Measurements from ENCODE around the gene BBOX1. TPM values are rescaled to one million over a fixed set of nuclear protein-coding genes. Genes with fewer than 3 reads are reported as not detected.
"Not testable (repeated sequence)": the region's sequence is repeated elsewhere in the genome, so short reads cannot be mapped to it uniquely, and the experiment has no call there.

Gene BBOX1
- polyA plus RNA-seq, 1 experiment = not detected

DNA sequence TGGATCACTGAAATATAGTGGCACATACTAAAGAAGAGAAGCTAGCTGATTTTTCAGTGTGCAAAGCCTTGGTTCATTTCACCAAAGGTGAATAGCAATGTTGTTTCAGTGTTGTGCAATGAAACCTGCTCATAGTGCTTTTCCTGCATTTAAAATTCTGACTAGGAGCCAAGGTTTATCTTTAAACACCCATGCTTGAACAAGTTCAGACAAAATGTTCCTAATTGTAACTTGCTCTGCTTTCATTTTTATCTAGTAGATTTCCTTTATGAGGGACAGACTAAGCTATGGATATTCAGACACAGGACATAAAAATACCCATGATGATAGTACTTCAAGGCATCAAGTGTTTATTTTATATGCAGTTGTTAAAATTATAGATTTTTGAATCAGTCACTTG, 47.7 kb downstream of the BBOX1 start:
- no peaks in the 10 kb centered on the region for H3K36me3 ChIP-seq (ENCODE audit: control insufficient read depth, insufficient read depth, low read length)
- no peak overlapping the region for H3K4me3 ChIP-seq (ENCODE audit: low read depth, low read length)
- TF ChIP-seq, protein P1, sequence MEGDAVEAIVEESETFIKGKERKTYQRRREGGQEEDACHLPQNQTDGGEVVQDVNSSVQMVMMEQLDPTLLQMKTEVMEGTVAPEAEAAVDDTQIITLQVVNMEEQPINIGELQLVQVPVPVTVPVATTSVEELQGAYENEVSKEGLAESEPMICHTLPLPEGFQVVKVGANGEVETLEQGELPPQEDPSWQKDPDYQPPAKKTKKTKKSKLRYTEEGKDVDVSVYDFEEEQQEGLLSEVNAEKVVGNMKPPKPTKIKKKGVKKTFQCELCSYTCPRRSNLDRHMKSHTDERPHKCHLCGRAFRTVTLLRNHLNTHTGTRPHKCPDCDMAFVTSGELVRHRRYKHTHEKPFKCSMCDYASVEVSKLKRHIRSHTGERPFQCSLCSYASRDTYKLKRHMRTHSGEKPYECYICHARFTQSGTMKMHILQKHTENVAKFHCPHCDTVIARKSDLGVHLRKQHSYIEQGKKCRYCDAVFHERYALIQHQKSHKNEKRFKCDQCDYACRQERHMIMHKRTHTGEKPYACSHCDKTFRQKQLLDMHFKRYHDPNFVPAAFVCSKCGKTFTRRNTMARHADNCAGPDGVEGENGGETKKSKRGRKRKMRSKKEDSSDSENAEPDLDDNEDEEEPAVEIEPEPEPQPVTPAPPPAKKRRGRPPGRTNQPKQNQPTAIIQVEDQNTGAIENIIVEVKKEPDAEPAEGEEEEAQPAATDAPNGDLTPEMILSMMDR (IDR thresholded peaks at IDR 0.05; ENCODE audit: insufficient read depth, low read depth, low read length) = no peak
- no peaks in the 10 kb centered on the region for H3K27me3 ChIP-seq (ENCODE audit: control insufficient read depth, insufficient read depth, low read length)
- DNase-seq (ENCODE audit: low read depth) = no peak
- POLR2A ChIA-PET = no interaction called here
- CTCF ChIA-PET = no interaction called here

DNA sequence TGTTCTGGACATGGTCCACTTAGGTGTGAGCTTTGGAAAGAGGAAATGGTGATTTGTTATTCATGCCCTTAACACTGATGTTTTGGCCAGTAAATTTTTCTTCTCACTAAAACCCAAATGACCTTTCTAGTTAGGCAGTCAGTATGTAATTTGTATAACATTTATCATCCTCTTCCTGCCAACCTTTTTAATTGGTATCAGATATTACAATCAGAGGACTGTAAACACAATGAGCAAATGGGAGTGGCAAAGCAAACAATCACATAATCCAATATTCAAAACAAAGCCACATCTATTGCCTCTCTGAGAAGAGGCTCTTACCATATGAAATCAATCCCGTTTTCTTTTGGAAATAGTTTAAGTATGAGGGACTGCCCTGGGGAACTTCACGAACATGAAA, 49.1 kb downstream of the BBOX1 start:
- Histone ChIP-seq H3K4me3 (ENCODE audit: low read depth, low read length) (no peak overlapping the region), H3K27me3 (ENCODE audit: control insufficient read depth, insufficient read depth, low read length) (no peaks in the 10 kb centered on the region), H3K36me3 (ENCODE audit: control insufficient read depth, insufficient read depth, low read length) (no peaks in the 10 kb centered on the region)
- ChIA-PET CTCF (no interaction called here), POLR2A (no interaction called here)
- TF ChIP-seq, protein P1 (IDR thresholded peaks at IDR 0.05; ENCODE audit: insufficient read depth, low read depth, low read length) = no peak
- DNase-seq (ENCODE audit: low read depth) = no peak

DNA sequence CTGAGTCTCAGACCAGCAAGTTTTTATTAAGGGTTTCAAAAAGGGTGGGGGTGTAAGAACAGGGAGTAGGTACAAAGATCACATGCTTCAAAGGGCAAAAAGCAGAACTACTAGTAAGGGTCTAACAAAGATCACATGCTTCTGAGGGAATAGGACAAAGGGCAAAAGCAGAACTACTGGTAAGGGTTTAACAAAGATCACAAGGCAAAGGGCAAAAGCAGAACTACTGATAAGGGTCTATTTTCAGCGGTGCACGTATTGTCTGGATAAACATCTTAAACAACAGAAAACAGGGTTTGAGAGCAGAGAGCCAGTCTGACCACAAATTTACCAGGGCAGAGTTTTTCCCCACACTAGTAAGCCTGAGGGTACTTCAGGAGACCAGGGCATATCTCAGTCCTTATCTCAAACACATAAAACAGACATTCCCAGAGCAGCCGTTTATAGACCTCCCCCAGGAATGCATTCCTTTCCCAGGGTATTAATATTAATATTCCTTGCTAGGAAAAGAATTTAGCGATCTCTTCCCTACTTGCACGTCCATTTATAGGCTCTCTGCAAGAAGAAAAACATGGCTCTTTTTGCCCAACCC, 49.8 kb downstream of the BBOX1 start:
- CTCF ChIA-PET; H3K4me3 ChIP-seq (ENCODE audit: low read depth, low read length); H3K27me3 ChIP-seq (ENCODE audit: control insufficient read depth, insufficient read depth, low read length); POLR2A ChIA-PET; DNase-seq (ENCODE audit: low read depth); H3K36me3 ChIP-seq (ENCODE audit: control insufficient read depth, insufficient read depth, low read length): not testable (repeated sequence)

DNA sequence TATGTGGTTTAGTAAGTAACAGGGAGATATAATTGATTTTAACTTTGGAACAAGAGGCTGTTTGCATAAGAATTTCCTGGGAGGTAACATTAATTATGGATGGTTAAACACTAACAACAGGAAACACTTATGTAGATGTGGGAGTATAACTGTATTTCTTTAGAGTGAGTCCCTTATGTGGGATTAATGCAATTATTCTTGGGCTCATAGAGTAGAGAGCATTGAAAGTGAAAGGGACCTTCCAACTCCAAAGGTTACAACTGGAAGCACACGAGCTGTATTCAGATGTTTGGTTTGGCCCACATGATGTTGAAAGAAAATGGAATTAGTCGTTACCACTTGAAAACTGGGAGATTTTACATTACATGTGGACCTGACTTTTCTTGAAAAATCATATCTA, 53.5 kb downstream of the BBOX1 start:
- TF ChIP-seq, protein P1 (IDR thresholded peaks at IDR 0.05; ENCODE audit: insufficient read depth, low read depth, low read length) = no peak
- H3K36me3 ChIP-seq (ENCODE audit: control insufficient read depth, insufficient read depth, low read length) = no peaks in the 10 kb centered on the region
- ChIA-PET CTCF (no interaction called here), POLR2A (no interaction called here)
- no peak overlapping the region for H3K4me3 ChIP-seq (ENCODE audit: low read depth, low read length)
- no peak for DNase-seq (ENCODE audit: low read depth)
- no peaks in the 10 kb centered on the region for H3K27me3 ChIP-seq (ENCODE audit: control insufficient read depth, insufficient read depth, low read length)

DNA sequence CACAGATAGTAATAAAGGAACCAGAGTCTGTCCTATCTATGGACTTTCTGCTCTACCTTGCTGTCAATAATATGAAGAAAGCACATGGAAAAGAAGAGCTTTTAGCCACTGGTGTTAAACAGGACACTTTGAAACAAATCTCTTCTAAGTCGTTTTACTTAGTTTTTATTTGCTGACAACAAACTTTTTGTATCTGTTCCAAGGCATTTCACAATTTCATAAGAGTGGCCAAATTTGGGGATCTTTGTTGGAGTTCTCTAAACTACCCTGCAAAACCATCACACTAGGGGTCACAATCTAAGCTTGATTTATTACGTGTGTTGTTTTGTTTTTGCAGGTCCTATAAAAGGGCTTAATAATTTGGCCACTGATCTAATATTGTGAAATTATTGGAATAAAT, 54.4 kb downstream of the BBOX1 start:
- Histone ChIP-seq H3K4me3 (ENCODE audit: low read depth, low read length) (no peak overlapping the region), H3K36me3 (ENCODE audit: control insufficient read depth, insufficient read depth, low read length) (no peaks in the 10 kb centered on the region), H3K27me3 (ENCODE audit: control insufficient read depth, insufficient read depth, low read length) (no peaks in the 10 kb centered on the region)
- no peak for DNase-seq (ENCODE audit: low read depth)
- CTCF ChIA-PET = no interaction called here
- POLR2A ChIA-PET = no interaction called here
- TF ChIP-seq, protein P1 (IDR thresholded peaks at IDR 0.05; ENCODE audit: insufficient read depth, low read depth, low read length) = no peak

DNA sequence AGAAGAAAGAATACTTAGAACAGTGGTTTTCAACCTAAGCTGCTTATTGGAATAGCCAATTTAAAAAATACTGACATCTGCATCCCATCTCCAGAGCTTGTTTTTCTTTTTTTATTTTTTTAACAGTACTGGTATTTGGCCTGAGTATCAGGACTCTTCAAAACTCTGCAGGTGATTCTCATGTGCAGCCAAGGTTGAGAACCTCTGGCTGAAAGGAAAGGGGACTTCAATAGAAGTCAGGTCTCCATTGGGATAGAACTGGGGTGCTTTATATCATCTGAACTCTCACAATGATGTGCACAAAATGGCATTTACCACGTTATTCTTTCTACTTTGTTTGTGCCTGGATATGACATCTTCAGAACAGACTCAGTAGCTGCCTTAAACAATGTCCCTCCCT, 55.3 kb downstream of the BBOX1 start:
- ChIA-PET CTCF (no interaction called here), POLR2A (no interaction called here)
- no peak for DNase-seq (ENCODE audit: low read depth)
- TF ChIP-seq, protein P1 (IDR thresholded peaks at IDR 0.05; ENCODE audit: insufficient read depth, low read depth, low read length) = no peak
- Histone ChIP-seq H3K27me3 (ENCODE audit: control insufficient read depth, insufficient read depth, low read length) (no peaks in the 10 kb centered on the region), H3K36me3 (ENCODE audit: control insufficient read depth, insufficient read depth, low read length) (no peaks in the 10 kb centered on the region), H3K4me3 (ENCODE audit: low read depth, low read length) (no peak overlapping the region)
